D721Med (cell line): ENCODE results near the gene SEMA4A.

Experiments
- DNase-seq: peaks from one replicate; pipeline ENCODE4 v3.0.0; 2011; ENCODE audit warnings: low spot score; ENCODE audit not compliant: insufficient read length
- FAIRE-seq: peaks from 2 replicates; lab custom pipeline; 2011; peaks lifted over from hg19 to GRCh38; lab: Jason Lieb, UNC
- TF ChIP-seq, protein P1 (sequence below): IDR thresholded peaks from 2 replicates; pipeline ENCODE4 v1.5.1; 2012; ENCODE audit warnings: mild to moderate bottlenecking, control low read depth; ENCODE audit not compliant: insufficient read depth; ENCODE audit errors: missing control alignments

The SEMA4A gene

GRCh38 chr1:156198831-156199349 is 45.5 kb downstream of the SEMA4A start:
- TF ChIP-seq, protein P1, sequence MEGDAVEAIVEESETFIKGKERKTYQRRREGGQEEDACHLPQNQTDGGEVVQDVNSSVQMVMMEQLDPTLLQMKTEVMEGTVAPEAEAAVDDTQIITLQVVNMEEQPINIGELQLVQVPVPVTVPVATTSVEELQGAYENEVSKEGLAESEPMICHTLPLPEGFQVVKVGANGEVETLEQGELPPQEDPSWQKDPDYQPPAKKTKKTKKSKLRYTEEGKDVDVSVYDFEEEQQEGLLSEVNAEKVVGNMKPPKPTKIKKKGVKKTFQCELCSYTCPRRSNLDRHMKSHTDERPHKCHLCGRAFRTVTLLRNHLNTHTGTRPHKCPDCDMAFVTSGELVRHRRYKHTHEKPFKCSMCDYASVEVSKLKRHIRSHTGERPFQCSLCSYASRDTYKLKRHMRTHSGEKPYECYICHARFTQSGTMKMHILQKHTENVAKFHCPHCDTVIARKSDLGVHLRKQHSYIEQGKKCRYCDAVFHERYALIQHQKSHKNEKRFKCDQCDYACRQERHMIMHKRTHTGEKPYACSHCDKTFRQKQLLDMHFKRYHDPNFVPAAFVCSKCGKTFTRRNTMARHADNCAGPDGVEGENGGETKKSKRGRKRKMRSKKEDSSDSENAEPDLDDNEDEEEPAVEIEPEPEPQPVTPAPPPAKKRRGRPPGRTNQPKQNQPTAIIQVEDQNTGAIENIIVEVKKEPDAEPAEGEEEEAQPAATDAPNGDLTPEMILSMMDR, result no peak
- peak; percentile 1 for DNase-seq
- FAIRE-seq, result no peak

- DNase-seq (peak; percentile 5), FAIRE-seq (no peak)
- TF ChIP-seq, protein P1, result no peak
Measured at GRCh38 chr1:156200044-156200443, 46.7 kb downstream of the SEMA4A start.

DNA sequence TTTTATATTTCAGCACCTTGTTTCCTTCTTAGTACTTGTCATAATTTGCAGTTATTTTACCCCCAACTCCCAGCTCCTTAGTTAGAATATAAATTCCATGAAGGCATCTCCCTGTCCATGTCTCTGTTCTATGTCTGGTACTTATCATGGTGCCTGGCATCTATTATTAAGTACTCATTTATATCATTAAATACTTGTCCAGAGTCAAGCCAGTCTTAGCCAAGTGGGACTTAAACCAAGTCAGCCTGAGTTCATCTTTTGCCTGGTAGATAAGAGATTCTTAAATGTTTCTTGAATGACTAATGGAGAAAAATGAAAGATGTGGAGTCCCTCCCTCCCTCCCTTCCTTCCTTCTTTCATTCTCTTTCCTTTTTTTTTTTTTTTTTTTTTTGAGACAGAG is 49.9 kb downstream of the SEMA4A start:
- no peak for FAIRE-seq

DNA sequence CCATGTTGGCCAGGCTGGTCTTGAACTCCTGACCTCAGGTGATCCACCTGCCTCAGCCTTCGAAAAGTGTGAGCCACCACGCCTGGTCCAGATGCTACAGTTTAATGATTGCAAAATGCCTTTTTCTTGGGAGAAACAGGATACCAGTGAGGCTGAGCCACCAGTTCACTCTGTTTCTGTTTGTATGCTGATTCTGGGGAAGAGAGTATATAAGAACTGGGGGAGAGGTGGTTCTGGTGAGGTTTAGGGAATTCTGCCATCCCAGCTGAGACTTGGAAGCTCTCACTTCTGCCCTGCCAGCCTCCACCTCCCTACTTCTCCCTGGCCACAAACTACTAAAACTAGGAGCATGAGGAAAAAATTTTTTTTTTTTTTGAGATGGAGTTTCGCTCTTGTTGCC is 51.3 kb downstream of the SEMA4A start:
- TF ChIP-seq, protein P1, result no peak
- peak; percentile 1 for DNase-seq
- FAIRE-seq, result no peak

More for the DNA sequence above, 49.9 kb downstream of the SEMA4A start:
- TF ChIP-seq, protein P1, result no peak
- no peak for DNase-seq

DNA sequence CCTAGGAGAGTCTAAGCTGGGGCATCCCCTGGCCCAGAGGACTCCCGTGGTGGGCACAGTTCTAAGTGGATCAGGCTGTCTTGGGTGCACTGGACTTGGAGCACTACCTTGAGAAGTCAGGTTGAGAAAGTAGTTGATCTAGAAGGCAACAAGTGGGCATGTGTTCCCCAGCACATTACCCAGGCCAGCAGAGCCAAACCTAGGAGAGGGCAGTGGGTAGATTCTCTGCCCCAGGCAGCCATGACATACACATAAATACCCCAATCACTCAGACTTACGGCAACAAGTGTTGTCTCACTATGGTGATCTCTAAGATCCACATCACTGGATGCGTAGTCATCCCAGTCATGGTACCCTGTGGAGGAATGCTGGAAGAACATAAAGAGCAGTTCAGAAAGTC is 57.9 kb downstream of the SEMA4A start:
- FAIRE-seq, result no peak
- TF ChIP-seq, protein P1, result no peak
- no peak for DNase-seq

DNA sequence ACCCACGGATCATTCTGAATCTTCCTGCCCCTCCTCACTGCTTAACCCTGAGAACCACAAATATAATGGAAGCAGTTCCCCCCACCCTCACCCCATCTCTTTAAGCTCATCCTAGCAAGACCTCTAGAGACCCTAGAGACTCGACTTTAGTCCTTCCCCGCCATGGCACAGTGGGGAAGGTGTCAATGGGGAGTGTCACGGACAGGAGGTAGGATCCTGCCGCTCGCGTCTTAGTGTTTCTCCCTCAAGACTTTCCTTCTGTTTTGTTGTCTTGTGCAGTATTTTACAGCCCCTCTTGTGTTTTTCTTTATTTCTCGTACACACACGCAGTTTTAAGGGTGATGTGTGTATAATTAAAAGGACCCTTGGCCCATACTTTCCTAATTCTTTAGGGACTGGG is 58.7 kb downstream of the SEMA4A start:
- DNase-seq (no peak), FAIRE-seq (no peak)
- TF ChIP-seq, protein P1, result no peak

GRCh38 chr1:156212833-156213643 is 59.7 kb downstream of the SEMA4A start, which contains the start of gene PMF1:
TSS of gene PMF1 (plus strand) at chr1:156213007. CDS start at chr1:156213016, 9 bp downstream.
- FAIRE-seq (no peak), DNase-seq (peak; percentile 100)
- TF ChIP-seq, protein P1, result no peak
